Epithelial cell of esophagus (primary cell): ENCODE measurements around the gene HS6ST2.
A peak's percentile ranks its signal among the peaks of the same experiment; 100 is the strongest.

Experiments
- DNase-seq: peaks from one replicate; pipeline ENCODE4 v3.0.0; 2010; ENCODE audit warnings: low read depth
- H3K4me3 ChIP-seq: 2 replicates; pipeline ENCODE4 v1.5.1; 2011; ENCODE audit warnings: mild to moderate bottlenecking, low read length, control low read depth
- TF ChIP-seq, protein P1 (sequence below): IDR thresholded peaks from 2 replicates; pipeline ENCODE4 v1.5.1; 2011; ENCODE audit warnings: low read depth, mild to moderate bottlenecking, low read length, control low read depth, inconsistent platforms; ENCODE audit not compliant: insufficient read depth; ENCODE audit errors: missing control alignments

The HS6ST2 gene

GRCh38 chrX:132634521-132634920 lies 323.9 kb downstream of the HS6ST2 start:
- TF ChIP-seq, protein P1, sequence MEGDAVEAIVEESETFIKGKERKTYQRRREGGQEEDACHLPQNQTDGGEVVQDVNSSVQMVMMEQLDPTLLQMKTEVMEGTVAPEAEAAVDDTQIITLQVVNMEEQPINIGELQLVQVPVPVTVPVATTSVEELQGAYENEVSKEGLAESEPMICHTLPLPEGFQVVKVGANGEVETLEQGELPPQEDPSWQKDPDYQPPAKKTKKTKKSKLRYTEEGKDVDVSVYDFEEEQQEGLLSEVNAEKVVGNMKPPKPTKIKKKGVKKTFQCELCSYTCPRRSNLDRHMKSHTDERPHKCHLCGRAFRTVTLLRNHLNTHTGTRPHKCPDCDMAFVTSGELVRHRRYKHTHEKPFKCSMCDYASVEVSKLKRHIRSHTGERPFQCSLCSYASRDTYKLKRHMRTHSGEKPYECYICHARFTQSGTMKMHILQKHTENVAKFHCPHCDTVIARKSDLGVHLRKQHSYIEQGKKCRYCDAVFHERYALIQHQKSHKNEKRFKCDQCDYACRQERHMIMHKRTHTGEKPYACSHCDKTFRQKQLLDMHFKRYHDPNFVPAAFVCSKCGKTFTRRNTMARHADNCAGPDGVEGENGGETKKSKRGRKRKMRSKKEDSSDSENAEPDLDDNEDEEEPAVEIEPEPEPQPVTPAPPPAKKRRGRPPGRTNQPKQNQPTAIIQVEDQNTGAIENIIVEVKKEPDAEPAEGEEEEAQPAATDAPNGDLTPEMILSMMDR: no peak
- H3K4me3 ChIP-seq: no peak overlapping the region
- DNase-seq: no peak

DNA sequence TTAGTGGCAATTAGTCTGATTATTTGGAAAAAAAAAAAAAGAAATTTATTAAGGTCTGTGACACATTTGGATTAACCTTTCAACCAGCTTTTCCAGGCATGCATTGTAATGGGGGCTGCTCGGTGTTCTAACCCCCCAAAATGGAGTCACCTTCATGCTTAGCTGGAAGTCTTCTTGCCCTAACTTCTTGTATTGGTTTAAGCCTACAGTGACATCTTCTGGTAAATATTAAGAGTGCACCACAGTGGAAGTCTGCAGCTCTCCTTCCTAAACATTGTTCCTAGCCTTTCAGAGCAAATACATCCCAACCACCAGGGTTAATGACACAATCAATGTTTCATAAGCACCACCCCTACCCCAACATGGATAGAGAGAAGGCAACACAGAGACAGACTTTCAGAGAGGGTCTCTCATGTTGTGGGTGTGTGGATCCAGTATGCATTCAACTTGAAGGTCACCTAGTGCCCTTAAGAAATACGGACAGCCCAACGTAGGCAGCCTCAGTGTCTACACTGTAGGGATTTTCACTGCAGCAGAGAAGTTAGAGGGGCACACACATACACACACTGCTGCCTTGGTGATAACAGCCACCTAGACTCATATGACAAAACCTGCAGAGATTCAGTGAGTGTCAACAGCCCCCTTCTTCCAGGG lies 326.7 kb downstream of the HS6ST2 start:
- TF ChIP-seq, protein P1: peak; percentile 56
- peak; percentile 41 for DNase-seq
- H3K4me3 ChIP-seq: no peak overlapping the region

- TF ChIP-seq, protein P1: no peak
- H3K4me3 ChIP-seq: no peak overlapping the region
- DNase-seq: no peak
These were observed 334.0 kb downstream of the HS6ST2 start for GRCh38 chrX:132624466-132624865.

- TF ChIP-seq, protein P1: no peak
- no peak overlapping the region for H3K4me3 ChIP-seq
- no peak for DNase-seq
These were observed 334.5 kb downstream of the HS6ST2 start for GRCh38 chrX:132623942-132624341.

GRCh38 chrX:132623300-132623699 lies 335.1 kb downstream of the HS6ST2 start:
- H3K4me3 ChIP-seq: no peak overlapping the region
- no peak for DNase-seq
- TF ChIP-seq, protein P1: no peak

GRCh38 chrX:132622130-132622529 lies 336.3 kb downstream of the HS6ST2 start:
- H3K4me3 ChIP-seq: no peak overlapping the region
- TF ChIP-seq, protein P1: no peak
- DNase-seq: peak; percentile 40

DNA sequence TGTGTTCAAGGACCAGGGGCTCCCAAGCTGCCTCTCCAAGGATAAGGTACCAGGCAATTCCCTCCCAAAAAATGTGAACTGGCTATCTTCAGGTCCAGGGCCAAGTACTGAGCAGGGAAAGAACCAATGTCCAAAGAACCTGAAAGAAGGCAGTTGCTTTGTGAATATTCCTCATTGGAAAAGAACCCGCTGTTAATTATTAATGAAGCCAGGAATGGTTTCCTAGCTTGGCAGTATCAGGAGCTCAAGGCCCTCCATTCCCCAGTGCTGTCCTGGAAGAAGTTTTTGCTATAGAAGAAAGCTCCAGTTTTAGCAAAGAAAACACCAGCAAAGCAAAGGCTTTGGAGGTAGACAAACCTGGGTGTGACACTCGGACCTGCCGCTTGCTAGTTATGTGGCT lies 339.6 kb downstream of the HS6ST2 start:
- DNase-seq: no peak
- H3K4me3 ChIP-seq: no peak overlapping the region
- TF ChIP-seq, protein P1: no peak
